GM18870 (cell line): ENCODE measurements around the gene PI4K2B.
"Not testable (repeated sequence)": the region's sequence is repeated elsewhere in the genome, so short reads cannot be mapped to it uniquely, and the experiment has no call there.

Source experiments
- ATAC-seq: cut with Tn5 transposase; IDR thresholded peaks from one replicate; pipeline ENCODE4 v1.9.1; 2021; ENCODE audit warnings: moderate library complexity; ENCODE audit not compliant: unreplicated experiment

The PI4K2B gene

GRCh38 chr4:25240754-25241210, 6.9 kb downstream of the PI4K2B start:
- not testable (repeated sequence) for ATAC-seq

GRCh38 chr4:25242195-25242594, 8.4 kb downstream of the PI4K2B start:
- not testable (repeated sequence) for ATAC-seq

GRCh38 chr4:25245181-25245580, 11.3 kb downstream of the PI4K2B start:
- ATAC-seq = no peak

- no peak for ATAC-seq
Measured at GRCh38 chr4:25246680-25247611, 13.1 kb downstream of the PI4K2B start.

- ATAC-seq = not testable (repeated sequence)
Measured at GRCh38 chr4:25248875-25249274, 15.0 kb downstream of the PI4K2B start.

- ATAC-seq = not testable (repeated sequence)
Measured at GRCh38 chr4:25249494-25249893, 15.7 kb downstream of the PI4K2B start.

- ATAC-seq = no peak
Measured at GRCh38 chr4:25252230-25253070, 18.6 kb downstream of the PI4K2B start.

- ATAC-seq = no peak
Measured at GRCh38 chr4:25253071-25253445, 19.2 kb downstream of the PI4K2B start.

GRCh38 chr4:25253786-25254185, 20.0 kb downstream of the PI4K2B start:
- ATAC-seq = not testable (repeated sequence)

GRCh38 chr4:25258980-25259578, 25.2 kb downstream of the PI4K2B start:
- no peak for ATAC-seq

GRCh38 chr4:25271866-25272265, 38.0 kb downstream of the PI4K2B start:
- ATAC-seq = no peak

GRCh38 chr4:25280210-25280609, 46.4 kb downstream of the PI4K2B start:
- ATAC-seq = no peak

GRCh38 chr4:25283948-25284347, 50.1 kb downstream of the PI4K2B start:
- no peak for ATAC-seq

- no peak for ATAC-seq
Measured at GRCh38 chr4:25284466-25284865, 50.6 kb downstream of the PI4K2B start.

GRCh38 chr4:25290490-25291067, 56.7 kb downstream of the PI4K2B start:
- no peak for ATAC-seq

GRCh38 chr4:25291158-25291733, 57.4 kb downstream of the PI4K2B start:
- ATAC-seq = no peak

- ATAC-seq = no peak
Measured at GRCh38 chr4:25297528-25298242, 63.9 kb downstream of the PI4K2B start.

GRCh38 chr4:25299476-25300203, 65.8 kb downstream of the PI4K2B start:
- no peak for ATAC-seq

GRCh38 chr4:25301471-25301870, 67.6 kb downstream of the PI4K2B start:
- no peak for ATAC-seq
